ENCODE measurements around the gene CNPY1. TPM values are rescaled to one million over a fixed set of nuclear protein-coding genes. Genes with fewer than 3 reads are reported as not detected.

CNPY1 gene
- total RNA-seq, 4 donors from 2014 or later = not detected

DNA sequence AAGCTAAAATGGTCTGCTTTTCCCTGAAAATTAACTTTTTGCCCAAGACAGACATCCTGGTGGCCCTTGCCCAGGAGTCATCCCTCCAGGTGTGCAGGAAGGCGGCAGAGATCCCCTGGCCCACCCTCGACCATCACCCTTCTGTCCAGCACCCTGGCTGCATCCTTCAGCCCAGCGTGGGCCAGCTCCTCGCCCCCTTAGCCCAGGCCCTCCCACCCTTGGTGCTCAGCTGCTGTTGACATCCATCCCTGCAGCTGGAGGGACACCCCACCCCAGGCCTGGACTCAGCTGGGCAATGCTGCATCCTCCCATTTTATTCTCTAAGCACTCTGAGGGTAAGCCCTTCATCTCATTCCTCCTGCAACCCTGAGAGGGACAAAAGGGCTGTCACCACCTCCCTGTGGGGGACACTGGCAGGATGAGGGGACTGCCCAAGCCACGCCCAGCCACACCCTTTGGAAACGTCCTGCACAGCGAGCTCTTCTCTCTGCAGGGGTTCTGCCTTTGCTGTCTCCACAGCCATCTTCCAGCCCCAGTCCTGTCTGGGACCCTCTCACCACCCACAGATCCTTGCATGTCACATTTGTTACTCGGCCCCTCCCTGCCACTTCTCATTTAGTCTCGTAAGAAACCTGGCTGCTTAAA lies 57.8 kb downstream of the CNPY1 start:
- TF ChIP-seq POLR2AphosphoS5 (IDR thresholded peaks at IDR 0.05) (no peak), EP300 (IDR thresholded peaks at IDR 0.05) (no peak), CTCF (IDR thresholded peaks at IDR 0.05) (no peak), POLR2A (IDR thresholded peaks at IDR 0.05) (no peak)
- H3K36me3 ChIP-seq = no peaks in the 10 kb centered on the region
- WGBS, 2 donors (ENCODE audit: low coverage in 1 of 2) = 22 to 44% methylated on average over 2 to 3 of the region's 9 CpGs
- no peak overlapping the region for H3K4me3 ChIP-seq
- no peak overlapping the region for H3K27ac ChIP-seq
- peaks cover 0 to 20% (median 0%) of the 10 kb centered on the region in 3 donors for H3K4me1 ChIP-seq
- H3K9me3 ChIP-seq = no peaks in the 10 kb centered on the region
- ATAC-seq = no peak
- H3K27me3 ChIP-seq = peaks cover 91% of the 10 kb centered on the region

- H3K4me1 ChIP-seq = peaks cover 0 to 20% (median 0%) of the 10 kb centered on the region in 3 donors
- H3K36me3 ChIP-seq = no peaks in the 10 kb centered on the region
- H3K27ac ChIP-seq = no peak overlapping the region
- no peak for ATAC-seq
- no peak overlapping the region for H3K4me3 ChIP-seq
- TF ChIP-seq POLR2AphosphoS5 (IDR thresholded peaks at IDR 0.05) = no peak
- TF ChIP-seq EP300 (IDR thresholded peaks at IDR 0.05) = no peak
- no peak for TF ChIP-seq CTCF (IDR thresholded peaks at IDR 0.05)
- TF ChIP-seq POLR2A (IDR thresholded peaks at IDR 0.05) = no peak
- 64 to 83% methylated on average over 6 to 7 of the region's 31 CpGs for WGBS, 2 donors (ENCODE audit: low coverage in 1 of 2)
- H3K27me3 ChIP-seq = peaks cover 97% of the 10 kb centered on the region
- no peaks in the 10 kb centered on the region for H3K9me3 ChIP-seq
These were observed 58.6 kb downstream of the CNPY1 start for GRCh38 chr7:155487509-155488482.

GRCh38 chr7:155486783-155487508 lies 59.4 kb downstream of the CNPY1 start:
- TF ChIP-seq POLR2A (IDR thresholded peaks at IDR 0.05) = no peak
- TF ChIP-seq POLR2AphosphoS5 (IDR thresholded peaks at IDR 0.05) = no peak
- TF ChIP-seq CTCF (IDR thresholded peaks at IDR 0.05) = no peak
- no peak for TF ChIP-seq EP300 (IDR thresholded peaks at IDR 0.05)
- Histone ChIP-seq H3K36me3 (no peaks in the 10 kb centered on the region), H3K9me3 (no peaks in the 10 kb centered on the region), H3K4me1 (peaks cover 0 to 20% (median 0%) of the 10 kb centered on the region in 3 donors), H3K27ac (no peak overlapping the region), H3K27me3 (peaks cover 97% of the 10 kb centered on the region), H3K4me3 (no peak overlapping the region)
- no peak for ATAC-seq
- WGBS, 2 donors (ENCODE audit: low coverage in 1 of 2) = 77 to 90% methylated on average over 5 to 16 of the region's 18 CpGs

DNA sequence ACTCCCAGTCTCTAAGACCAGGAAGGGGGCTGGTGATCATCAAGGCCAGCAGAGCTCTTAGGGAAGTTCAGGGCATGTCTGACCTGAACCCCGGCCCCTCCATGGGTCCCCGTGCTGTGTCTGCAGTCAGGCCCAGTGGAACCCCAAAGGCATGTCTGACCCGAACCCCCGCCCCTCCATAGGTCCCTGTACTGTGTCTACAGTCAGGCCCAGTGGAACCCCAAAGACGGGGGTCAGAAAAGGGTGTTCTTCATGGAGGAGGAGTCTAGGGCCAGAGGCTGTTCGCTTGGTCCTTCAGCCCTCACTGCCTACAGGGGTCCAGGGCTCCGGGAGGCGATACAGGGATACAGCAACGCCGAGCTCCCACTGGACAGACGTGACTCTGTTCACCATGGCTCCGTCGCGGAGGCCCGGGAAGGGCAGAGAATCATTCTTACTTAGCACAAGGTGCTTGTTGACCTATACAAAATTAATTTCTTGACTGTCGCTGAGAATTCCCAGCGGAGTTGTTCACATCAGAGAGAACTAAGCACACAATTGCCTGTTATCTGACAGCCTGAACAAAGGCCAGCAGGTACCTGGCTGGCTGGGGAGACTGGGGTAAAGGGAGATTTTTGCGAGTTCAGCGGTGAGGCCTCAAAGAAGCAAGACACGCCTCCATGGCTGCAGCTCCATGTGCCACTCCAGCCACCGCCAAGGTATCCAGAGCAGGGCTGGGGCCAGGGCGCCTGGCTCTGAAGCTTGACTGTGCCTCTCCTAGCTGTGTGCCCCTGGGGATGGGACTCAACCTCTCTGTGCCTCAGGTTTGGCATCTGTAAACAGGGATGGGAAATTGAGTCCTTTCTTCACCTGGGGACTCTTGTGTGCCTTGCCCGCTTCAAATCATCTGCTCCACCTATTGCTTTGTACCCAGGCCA lies 61.6 kb downstream of the CNPY1 start:
- Histone ChIP-seq H3K27ac (no peak overlapping the region), H3K4me1 (no peaks in the 10 kb centered on the region), H3K9me3 (no peaks in the 10 kb centered on the region), H3K4me3 (no peak overlapping the region), H3K36me3 (no peaks in the 10 kb centered on the region), H3K27me3 (peaks cover 98% of the 10 kb centered on the region)
- no peak for ATAC-seq
- WGBS, 2 donors (ENCODE audit: low coverage in 1 of 2) = 67 to 88% methylated on average over 2 to 3 of the region's 23 CpGs
- TF ChIP-seq POLR2AphosphoS5 (IDR thresholded peaks at IDR 0.05) (no peak), CTCF (IDR thresholded peaks at IDR 0.05) (no peak), POLR2A (IDR thresholded peaks at IDR 0.05) (no peak), EP300 (IDR thresholded peaks at IDR 0.05) (no peak)
